Panc1 (cell line): ENCODE results near the gene CORO7. TPM values are rescaled to one million over a fixed set of nuclear protein-coding genes. Genes with fewer than 3 reads are reported as not detected.

ENCODE experiments used
- ATAC-seq: fragments of 200-7000 bp; cut with Tn5 transposase; 2 replicates; pipeline ENCODE4 v1.9.1; 2020; ENCODE audit warnings: mild to moderate bottlenecking, moderate library complexity
- BruUV-seq: library from RNA; stranded (reverse); fragments of 400-500 nt; replicated peaks from 2 replicates; lab custom pipeline; 2021; lab: Mats Ljungman, UMichigan
- CTCF ChIA-PET: fragments of 300-600 bp; sonication (Branson Sonifier 250); formaldehyde crosslinking; loops from one replicate; lab custom pipeline; 2022; ENCODE audit warnings: antibody characterized with exemption; lab: Charles Lee
- POLR2A ChIA-PET: fragments of 300-600 bp; sonication (Branson Sonifier 250); formaldehyde crosslinking; loops from one replicate; lab custom pipeline; 2022; ENCODE audit warnings: antibody characterized with exemption; lab: Charles Lee
- DNase-seq: peaks from one replicate; pipeline ENCODE4 v3.0.0-alpha.2; 2010; ENCODE audit warnings: low read depth, low spot score
- H3K27ac ChIP-seq: 2 replicates; pipeline ENCODE4 v1.5.1; 2011; ENCODE audit warnings: mild to moderate bottlenecking, low read length, inconsistent platforms
- H3K27me3 ChIP-seq: fragments of 200-500 bp; sonication (Bioruptor generic); 2 replicates; pipeline ENCODE4 v1.6.0; 2014; ENCODE audit warnings: low read length, inconsistent platforms; ENCODE audit not compliant: control insufficient read depth, insufficient read depth
- H3K36me3 ChIP-seq: fragments of 200-500 bp; sonication (Bioruptor generic); 2 replicates; pipeline ENCODE4 v1.5.1; 2014; ENCODE audit warnings: inconsistent platforms, mild to moderate bottlenecking, low read length, moderate library complexity; ENCODE audit not compliant: control insufficient read depth, insufficient read depth
- H3K4me1 ChIP-seq: 2 replicates; pipeline ENCODE4 v1.5.1; 2011; ENCODE audit warnings: inconsistent platforms, mild to moderate bottlenecking, low read length, moderate library complexity; ENCODE audit not compliant: control insufficient read depth, insufficient read depth
- H3K4me3 ChIP-seq, 2 experiments: 2 replicates each; pipeline ENCODE4 v1.5.1; 2011 to 2012; ENCODE audit warnings: low read depth in 2 of 2, low read length in 2 of 2, mild to moderate bottlenecking in 2 of 2, inconsistent platforms in 1 of 2, moderate library complexity in 1 of 2
- H3K9me3 ChIP-seq: fragments of 200-500 bp; sonication (Bioruptor generic); 2 replicates; pipeline ENCODE4 v1.5.1; 2014; ENCODE audit warnings: low read depth, mild to moderate bottlenecking, inconsistent platforms, low read length, moderate library complexity; ENCODE audit not compliant: control insufficient read depth, insufficient read depth
- POLR2AphosphoS5 ChIP-seq: IDR thresholded peaks from 2 replicates; pipeline ENCODE4 v1.6.1; 2012; ENCODE audit warnings: mild to moderate bottlenecking, low read depth, low read length, moderate library complexity
- SIN3A ChIP-seq: IDR thresholded peaks from 2 replicates; pipeline ENCODE4 v1.6.1; 2012; ENCODE audit warnings: low read depth, mild to moderate bottlenecking, low read length, moderate library complexity, borderline replicate concordance; ENCODE audit not compliant: insufficient read depth
- TCF7L2 ChIP-seq: IDR thresholded peaks from 2 replicates; pipeline ENCODE4 v1.6.1; 2011; ENCODE audit warnings: mild to moderate bottlenecking, low read depth, low read length, inconsistent platforms
- in situ Hi-C: cut with HindIII; loops from 2 replicates; pipeline ENCODE4 v1.10.0; 2016; ENCODE audit warnings: low sequenced_read_pairs, low pct_unique_long_range_greater_than_20kb
- intact Hi-C: fragments of 100-400 bp; cut with micrococcal nuclease; formaldehyde crosslinking; loops from one replicate; pipeline ENCODE4 v1.10.0; 2022; ENCODE audit not compliant: unreplicated experiment
- total RNA-seq: library from RNA; stranded (reverse); gene quantifications from one replicate; pipeline ENCODE4 v1.2.1, GENCODE V29; 2021; ENCODE audit not compliant: unreplicated experiment
- TF ChIP-seq, protein P1 (sequence below), 2 experiments: IDR thresholded peaks; 2 replicates each; pipeline ENCODE4 v1.6.1; 2011 to 2012; ENCODE audit warnings: low read depth in 2 of 2, control low read depth in 1 of 2, low read length in 1 of 2, mild to moderate bottlenecking in 1 of 2, moderate library complexity in 1 of 2; ENCODE audit not compliant: insufficient read depth in 1 of 2
- TF ChIP-seq, protein P2 (sequence below): fragments of 450-650 bp; IDR thresholded peaks from 2 replicates; pipeline ENCODE4 v1.5.1; 2017; ENCODE audit warnings: mild to moderate bottlenecking

CORO7 gene
- total RNA-seq, 1 experiment from 2014 or later = 37.5 TPM

DNA sequence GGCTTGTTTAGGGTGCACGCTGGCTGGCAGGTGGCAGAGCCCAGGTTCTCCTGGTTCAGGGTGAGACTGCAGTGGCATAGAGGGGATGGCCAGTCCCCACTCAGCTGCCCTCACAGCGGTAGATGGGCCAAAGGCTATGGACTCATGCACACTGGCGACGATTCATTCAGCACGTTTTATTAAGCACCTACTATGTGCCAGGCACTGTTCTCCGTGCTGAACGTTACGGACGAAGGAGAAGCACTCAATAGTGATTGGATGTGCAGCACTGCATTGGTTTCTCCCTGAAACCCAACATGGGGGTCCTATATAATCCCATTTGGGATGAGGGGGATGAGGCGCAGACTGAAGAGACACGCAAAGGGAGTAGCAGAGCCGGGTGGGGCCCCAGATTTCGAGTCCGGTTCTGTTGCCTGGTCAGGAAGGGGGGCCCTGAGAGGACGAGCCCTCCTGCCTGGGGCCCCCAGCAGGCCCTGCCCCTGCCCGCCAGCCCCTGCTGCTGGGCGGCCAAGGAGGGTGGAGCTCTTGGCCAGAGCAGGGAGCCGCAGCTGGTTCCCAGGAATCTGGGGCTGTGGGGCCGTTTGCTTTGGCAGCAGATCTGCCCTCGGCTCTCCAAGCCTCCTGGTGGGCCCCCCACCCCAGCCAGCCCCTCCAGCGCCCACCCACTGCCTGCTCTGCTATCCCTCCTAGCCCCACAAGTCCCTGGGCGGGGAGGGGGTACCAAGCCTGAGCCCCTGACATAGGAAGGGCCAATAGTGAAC lies 91.7 kb downstream of the CORO7 start:
- Histone ChIP-seq H3K36me3 (no peaks in the 10 kb centered on the region), H3K9me3 (no peaks in the 10 kb centered on the region), H3K27ac (peak overlapping the region; percentile 92), H3K4me3 (peak overlapping the region in 1 of 2 experiments; percentile 25; a peak in 2 of 4 replicates), H3K27me3 (no peaks in the 10 kb centered on the region), H3K4me1 (peaks cover 95% of the 10 kb centered on the region)
- no peak for TF ChIP-seq TCF7L2
- TF ChIP-seq POLR2AphosphoS5 = no peak
- TF ChIP-seq, protein P1, sequence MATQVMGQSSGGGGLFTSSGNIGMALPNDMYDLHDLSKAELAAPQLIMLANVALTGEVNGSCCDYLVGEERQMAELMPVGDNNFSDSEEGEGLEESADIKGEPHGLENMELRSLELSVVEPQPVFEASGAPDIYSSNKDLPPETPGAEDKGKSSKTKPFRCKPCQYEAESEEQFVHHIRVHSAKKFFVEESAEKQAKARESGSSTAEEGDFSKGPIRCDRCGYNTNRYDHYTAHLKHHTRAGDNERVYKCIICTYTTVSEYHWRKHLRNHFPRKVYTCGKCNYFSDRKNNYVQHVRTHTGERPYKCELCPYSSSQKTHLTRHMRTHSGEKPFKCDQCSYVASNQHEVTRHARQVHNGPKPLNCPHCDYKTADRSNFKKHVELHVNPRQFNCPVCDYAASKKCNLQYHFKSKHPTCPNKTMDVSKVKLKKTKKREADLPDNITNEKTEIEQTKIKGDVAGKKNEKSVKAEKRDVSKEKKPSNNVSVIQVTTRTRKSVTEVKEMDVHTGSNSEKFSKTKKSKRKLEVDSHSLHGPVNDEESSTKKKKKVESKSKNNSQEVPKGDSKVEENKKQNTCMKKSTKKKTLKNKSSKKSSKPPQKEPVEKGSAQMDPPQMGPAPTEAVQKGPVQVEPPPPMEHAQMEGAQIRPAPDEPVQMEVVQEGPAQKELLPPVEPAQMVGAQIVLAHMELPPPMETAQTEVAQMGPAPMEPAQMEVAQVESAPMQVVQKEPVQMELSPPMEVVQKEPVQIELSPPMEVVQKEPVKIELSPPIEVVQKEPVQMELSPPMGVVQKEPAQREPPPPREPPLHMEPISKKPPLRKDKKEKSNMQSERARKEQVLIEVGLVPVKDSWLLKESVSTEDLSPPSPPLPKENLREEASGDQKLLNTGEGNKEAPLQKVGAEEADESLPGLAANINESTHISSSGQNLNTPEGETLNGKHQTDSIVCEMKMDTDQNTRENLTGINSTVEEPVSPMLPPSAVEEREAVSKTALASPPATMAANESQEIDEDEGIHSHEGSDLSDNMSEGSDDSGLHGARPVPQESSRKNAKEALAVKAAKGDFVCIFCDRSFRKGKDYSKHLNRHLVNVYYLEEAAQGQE (IDR thresholded peaks at IDR 0.05; ENCODE audit: insufficient read depth in 1 of 2, low read depth in 2 of 2, low read length in 1 of 2) = no peak
- TF ChIP-seq, protein P2, sequence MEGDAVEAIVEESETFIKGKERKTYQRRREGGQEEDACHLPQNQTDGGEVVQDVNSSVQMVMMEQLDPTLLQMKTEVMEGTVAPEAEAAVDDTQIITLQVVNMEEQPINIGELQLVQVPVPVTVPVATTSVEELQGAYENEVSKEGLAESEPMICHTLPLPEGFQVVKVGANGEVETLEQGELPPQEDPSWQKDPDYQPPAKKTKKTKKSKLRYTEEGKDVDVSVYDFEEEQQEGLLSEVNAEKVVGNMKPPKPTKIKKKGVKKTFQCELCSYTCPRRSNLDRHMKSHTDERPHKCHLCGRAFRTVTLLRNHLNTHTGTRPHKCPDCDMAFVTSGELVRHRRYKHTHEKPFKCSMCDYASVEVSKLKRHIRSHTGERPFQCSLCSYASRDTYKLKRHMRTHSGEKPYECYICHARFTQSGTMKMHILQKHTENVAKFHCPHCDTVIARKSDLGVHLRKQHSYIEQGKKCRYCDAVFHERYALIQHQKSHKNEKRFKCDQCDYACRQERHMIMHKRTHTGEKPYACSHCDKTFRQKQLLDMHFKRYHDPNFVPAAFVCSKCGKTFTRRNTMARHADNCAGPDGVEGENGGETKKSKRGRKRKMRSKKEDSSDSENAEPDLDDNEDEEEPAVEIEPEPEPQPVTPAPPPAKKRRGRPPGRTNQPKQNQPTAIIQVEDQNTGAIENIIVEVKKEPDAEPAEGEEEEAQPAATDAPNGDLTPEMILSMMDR = no peak
- intact Hi-C loops (no loop called here), in situ Hi-C loops (no loop called here)
- ATAC-seq (no peak), DNase-seq (no peak)
- ChIA-PET POLR2A (no interaction called here), CTCF (interaction anchor here (0.6 to 3.3 kb wide), 5 partner anchors 8 to 124 kb away, joined by 3 to 12 read pairs (median 5); no protein-coding TSS in a partner anchor)
- BruUV-seq = no TSS peak

DNA sequence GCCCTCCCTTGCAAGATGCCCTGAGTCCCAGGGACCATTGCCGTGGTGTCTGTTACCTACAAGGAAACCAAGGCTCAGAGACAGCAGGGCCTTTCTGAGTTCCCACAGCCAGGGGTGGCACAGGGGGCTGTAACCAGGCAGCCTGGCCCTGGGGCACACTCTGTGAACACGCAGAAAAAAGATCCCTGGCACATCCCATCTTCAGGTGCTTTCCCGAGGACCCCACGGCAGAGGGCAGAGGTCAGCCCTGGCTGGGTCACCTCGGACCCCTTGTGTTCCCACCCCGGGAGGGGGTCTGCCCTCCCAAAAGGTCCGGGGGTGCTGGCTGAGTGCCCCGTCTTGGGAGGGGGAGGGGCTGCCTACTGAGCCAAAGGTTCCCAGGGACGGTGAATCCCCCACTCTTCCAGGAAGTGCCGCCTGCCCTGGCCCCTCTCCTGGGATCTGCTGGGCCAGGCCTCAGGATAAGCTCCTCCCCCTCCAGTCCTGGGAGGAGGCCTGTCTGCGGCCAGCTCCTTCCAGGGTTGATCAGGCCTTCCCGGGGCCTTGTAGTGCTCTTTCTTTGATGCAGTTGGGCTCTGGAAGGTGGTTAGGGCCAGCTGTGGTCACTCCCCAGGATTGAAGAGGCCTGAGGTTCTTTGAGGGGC lies 92.4 kb downstream of the CORO7 start:
- peaks cover 95% of the 10 kb centered on the region for H3K4me1 ChIP-seq
- peak overlapping the region; percentile 92 for H3K27ac ChIP-seq
- H3K36me3 ChIP-seq = no peaks in the 10 kb centered on the region
- ChIA-PET CTCF (interaction anchor here (0.6 to 3.3 kb wide), 4 partner anchors 9 to 123 kb away, joined by 3 to 12 read pairs (median 5); no protein-coding TSS in a partner anchor), POLR2A (no interaction called here)
- TF ChIP-seq POLR2AphosphoS5 (no peak), SIN3A (no peak), TCF7L2 (no peak)
- TF ChIP-seq, protein P1 (IDR thresholded peaks at IDR 0.05; ENCODE audit: insufficient read depth in 1 of 2, low read depth in 2 of 2, low read length in 1 of 2) = no peak
- TF ChIP-seq, protein P2 = no peak
- no peaks in the 10 kb centered on the region for H3K27me3 ChIP-seq
- DNase-seq (no peak), ATAC-seq (peak; percentile 62)
- peak overlapping the region; percentile 6 to 30; a peak in 3 of 4 replicates for H3K4me3 ChIP-seq
- BruUV-seq = no TSS peak
- intact Hi-C loops = no loop called here
- no peaks in the 10 kb centered on the region for H3K9me3 ChIP-seq
- in situ Hi-C loops = no loop called here
